Ovary (tissue), 9 donors: ENCODE results near the gene RNF125. TPM values are rescaled to one million over a fixed set of nuclear protein-coding genes. Genes with fewer than 3 reads are reported as not detected.
"Not testable (repeated sequence)": the region's sequence is repeated elsewhere in the genome, so short reads cannot be mapped to it uniquely, and the experiment has no call there.

Experiments
- DNase-seq, 5 donors: peaks; one replicate each; pipeline ENCODE4 v3.0.0-alpha.2; 2019 to 2020
- H3K27ac ChIP-seq, 2 donors: fragments of 200-600 bp; one replicate each; pipeline versions ENCODE4 v1.5.1 to v1.8.0; 2019 to 2022
- H3K27me3 ChIP-seq: fragments of 200-600 bp; one replicate; pipeline ENCODE4 v1.8.0; 2022
- H3K36me3 ChIP-seq: fragments of 200-600 bp; sonication (generic); one replicate; pipeline ENCODE4 v1.5.1; 2019
- H3K4me1 ChIP-seq: one replicate; pipeline ENCODE4 v1.8.1; 2013; ENCODE audit warnings: mild to moderate bottlenecking, moderate library complexity; ENCODE audit not compliant: insufficient read depth
- H3K4me3 ChIP-seq: fragments of 200-600 bp; sonication (generic); one replicate; pipeline ENCODE4 v1.5.1; 2017
- H3K9me3 ChIP-seq, 2 donors: fragments of 200-600 bp in 1 of 2; sonication (generic) in 1 of 2; one replicate each; pipeline versions ENCODE4 v1.5.1 to v1.8.1; 2013 to 2019; ENCODE audit warnings: mild to moderate bottlenecking in 1 of 2, moderate library complexity in 1 of 2
- CTCF ChIP-seq, 3 donors: fragments of 450-650 bp in 2 of 3; fragments of 200-600 bp in 1 of 3; IDR thresholded peaks; one replicate each; pipeline versions ENCODE4 v1.5.1 to v1.8.0; 2016 to 2022; ENCODE audit warnings: antibody characterized with exemption in 3 of 3, mild to moderate bottlenecking in 1 of 3
- EP300 ChIP-seq: sonication (generic); formaldehyde crosslinking; IDR thresholded peaks from one replicate; pipeline ENCODE4 v1.6.1; 2017; ENCODE audit warnings: antibody characterized with exemption
- POLR2A ChIP-seq: fragments of 450-650 bp; IDR thresholded peaks from one replicate; pipeline ENCODE4 v1.6.1; 2017; ENCODE audit warnings: antibody characterized with exemption, mild to moderate bottlenecking, moderate library complexity
- WGBS, 3 donors: extraction: QIAGEN DNeasy Blood & Tissue Kit in 1 of 3; methylation state at CpG; one replicate each; pipeline versions ENCODE4 v1.1.5 to v1.1.7; 2013 to 2017; 5-methylcytosine and 5-hydroxymethylcytosine counted together
- intact Hi-C, 4 donors: fragments of 100-400 bp; cut with DNase I; formaldehyde crosslinking; loops; one replicate each; pipeline versions ENCODE4 v1.11.0 to v1.15.1; 2022 to 2023
- polyA plus RNA-seq, 2 donors: library from polyadenylated mRNA; stranded (reverse); fragments of 200-250 nt in 1 of 2; fragments of 350-450 nt in 1 of 2; fragmentation: Illumina TruSeq in 1 of 2; extraction: RNeasy Lipid Tissue Mini Kit (QIAGEN cat#74804) in 1 of 2; gene quantifications; one replicate each; pipeline ENCODE4 v1.2.3, GENCODE V29; 2013 to 2014
- total RNA-seq, 7 donors: library from RNA; depleted of rRNA in 2 of 7; stranded (reverse); fragments of >200 nt in 2 of 7; fragmentation: NEBNext Ultra II Directional in 3 of 7; extraction: Animal tissue kit (Norgen Biotek cat#: 25700) in 3 of 7; gene quantifications; one replicate each; pipeline versions ENCODE4 v1.1.0 to v1.2.4, GENCODE V29; 2016 to 2023
- donor health status: DM: no; HTN: no; CAD: no; lungs with moderate emphysema.
- donor health status: DM: no; HTN: no; CAD: no.
- donor health status: Bipolar disorder and iron deficiency.
- donor health status: DM: yes; HTN: yes; CAD: no.
- donor health status: DM: no; HTN: no; CAD: no.
- donor health status: DM: yes; HTN: yes; CAD: no.

The RNF125 gene
- total and polyA plus RNA-seq, 9 donors = 0.86 to 9.3 (median 1.9) TPM

- H3K9me3 ChIP-seq = no peaks in the 10 kb centered on the region
- intact Hi-C loops = no loop called here
- WGBS, 3 donors = 11 to 21% (median 13%) methylated on average over 1 of the region's 1 CpG
- no peaks in the 10 kb centered on the region for H3K4me1 ChIP-seq
- H3K4me3 ChIP-seq = no peak overlapping the region
- H3K27ac ChIP-seq = no peak overlapping the region
- no peak for DNase-seq
- no peaks in the 10 kb centered on the region for H3K36me3 ChIP-seq
- no peak for TF ChIP-seq POLR2A
- no peak for TF ChIP-seq EP300
- TF ChIP-seq CTCF (IDR thresholded peaks at IDR 0.05) = no peak
- H3K27me3 ChIP-seq = no peaks in the 10 kb centered on the region
These were observed 63.3 kb downstream of the RNF125 start for GRCh38 chr18:32081881-32082280.

GRCh38 chr18:32083781-32084180 lies 65.2 kb downstream of the RNF125 start:
- no peaks in the 10 kb centered on the region for H3K27me3 ChIP-seq
- no peaks in the 10 kb centered on the region for H3K4me1 ChIP-seq
- no peaks in the 10 kb centered on the region for H3K9me3 ChIP-seq
- no peak overlapping the region for H3K4me3 ChIP-seq
- no peak for TF ChIP-seq EP300
- TF ChIP-seq POLR2A = no peak
- no peak for TF ChIP-seq CTCF (IDR thresholded peaks at IDR 0.05)
- H3K36me3 ChIP-seq = no peaks in the 10 kb centered on the region
- H3K27ac ChIP-seq = no peak overlapping the region
- 93 to 96% (median 96%) methylated on average over 8 of the region's 8 CpGs for WGBS, 3 donors
- DNase-seq = no peak
- intact Hi-C loops = no loop called here

- TF ChIP-seq CTCF (IDR thresholded peaks at IDR 0.05) = no peak
- no peak for TF ChIP-seq POLR2A
- TF ChIP-seq EP300 = no peak
- no peak overlapping the region for H3K27ac ChIP-seq
- no peaks in the 10 kb centered on the region for H3K4me1 ChIP-seq
- intact Hi-C loops = no loop called here
- no peaks in the 10 kb centered on the region for H3K27me3 ChIP-seq
- H3K36me3 ChIP-seq = no peaks in the 10 kb centered on the region
- H3K4me3 ChIP-seq = no peak overlapping the region
- no peak for DNase-seq
- no peaks in the 10 kb centered on the region for H3K9me3 ChIP-seq
- 78 to 87% (median 82%) methylated on average over 6 of the region's 6 CpGs for WGBS, 3 donors
These were observed 68.3 kb downstream of the RNF125 start for GRCh38 chr18:32086881-32087280.

GRCh38 chr18:32090831-32091230 lies 72.2 kb downstream of the RNF125 start:
- WGBS, 3 donors = 93 to 96% (median 94%) methylated on average over 16 of the region's 16 CpGs
- not testable (repeated sequence) for H3K27me3 ChIP-seq, H3K4me3 ChIP-seq, H3K4me1 ChIP-seq, H3K36me3 ChIP-seq, H3K27ac ChIP-seq, H3K9me3 ChIP-seq
- intact Hi-C loops = loop anchor here in 1 of 4 donors (5.0 kb wide), 1 partner anchor 149 kb away; the partner anchor contains the start of gene TRAPPC8
- peak in 3 of 5 donors; percentile 32 to 37 (median 37) for DNase-seq

- 23 to 29% (median 27%) methylated on average over 7 of the region's 7 CpGs for WGBS, 3 donors
These were observed 72.7 kb downstream of the RNF125 start for GRCh38 chr18:32091325-32091723.

More at GRCh38 chr18:32091325-32091723, 72.7 kb downstream of the RNF125 start:
- intact Hi-C loops = loop anchor here in 1 of 4 donors (5.0 kb wide), 1 partner anchor 149 kb away; the partner anchor contains the start of gene TRAPPC8
- no peak for TF ChIP-seq POLR2A
- no peak for TF ChIP-seq CTCF (IDR thresholded peaks at IDR 0.05)
- no peak for TF ChIP-seq EP300
- H3K27ac ChIP-seq = peak overlapping the region; percentile 87 to 99
- no peak for DNase-seq
- H3K36me3 ChIP-seq = no peaks in the 10 kb centered on the region
- no peaks in the 10 kb centered on the region for H3K27me3 ChIP-seq
- H3K9me3 ChIP-seq = no peaks in the 10 kb centered on the region
- peaks cover 2% of the 10 kb centered on the region for H3K4me1 ChIP-seq
- H3K4me3 ChIP-seq = peak overlapping the region; percentile 65
